ENCODE measurements around the gene DOK5.
A peak's percentile ranks its signal among the peaks of the same experiment; 100 is the strongest.

DOK5 gene

GRCh38 chr20:54665812-54666211, 190.4 kb downstream of the DOK5 start:
- TF ChIP-seq CTCF (IDR thresholded peaks at IDR 0.05; ENCODE audit: borderline replicate concordance, insufficient read depth, low read depth, low read length): no peak
- H3K4me3 ChIP-seq (ENCODE audit: low read depth, low read length): no peak overlapping the region

- H3K4me3 ChIP-seq (ENCODE audit: low read depth, low read length): no peak overlapping the region
- TF ChIP-seq CTCF (IDR thresholded peaks at IDR 0.05; ENCODE audit: borderline replicate concordance, insufficient read depth, low read depth, low read length): peak; percentile 70
Measured at GRCh38 chr20:54668271-54669039, 193.1 kb downstream of the DOK5 start.

GRCh38 chr20:54669040-54669363, 193.6 kb downstream of the DOK5 start:
- no peak for TF ChIP-seq CTCF (IDR thresholded peaks at IDR 0.05; ENCODE audit: borderline replicate concordance, insufficient read depth, low read depth, low read length)
- no peak overlapping the region for H3K4me3 ChIP-seq (ENCODE audit: low read depth, low read length)

- no peak overlapping the region for H3K4me3 ChIP-seq (ENCODE audit: low read depth, low read length)
- TF ChIP-seq CTCF (IDR thresholded peaks at IDR 0.05; ENCODE audit: borderline replicate concordance, insufficient read depth, low read depth, low read length): no peak
Measured at GRCh38 chr20:54678253-54678652, 202.9 kb downstream of the DOK5 start.

- H3K4me3 ChIP-seq (ENCODE audit: low read depth, low read length): no peak overlapping the region
- no peak for TF ChIP-seq CTCF (IDR thresholded peaks at IDR 0.05; ENCODE audit: borderline replicate concordance, insufficient read depth, low read depth, low read length)
Measured at GRCh38 chr20:54680439-54680838, 205.0 kb downstream of the DOK5 start.

- peak; percentile 42; the same call in 1 of the 2 replicates for TF ChIP-seq CTCF (IDR thresholded peaks at IDR 0.05; ENCODE audit: borderline replicate concordance, insufficient read depth, low read depth, low read length)
- H3K4me3 ChIP-seq (ENCODE audit: low read depth, low read length): no peak overlapping the region
Measured at GRCh38 chr20:54680872-54681619, 205.7 kb downstream of the DOK5 start.

- no peak for TF ChIP-seq CTCF (IDR thresholded peaks at IDR 0.05; ENCODE audit: borderline replicate concordance, insufficient read depth, low read depth, low read length)
- H3K4me3 ChIP-seq (ENCODE audit: low read depth, low read length): no peak overlapping the region
Measured at GRCh38 chr20:54681869-54682268, 206.5 kb downstream of the DOK5 start.
